DND-41 (cell line): ENCODE results near the gene ADAMTS3.

Experiments
- CTCF ChIP-seq: IDR thresholded peaks from 2 replicates; pipeline ENCODE4 v1.5.1; 2012; ENCODE audit warnings: borderline replicate concordance, low read length, moderate library complexity, mild to moderate bottlenecking; ENCODE audit not compliant: poor library complexity, severe bottlenecking; ENCODE audit errors: extremely low read depth
- EZH2 ChIP-seq: IDR thresholded peaks from 3 replicates; pipeline ENCODE4 v1.6.1; 2012; ENCODE audit warnings: borderline replicate concordance, low read depth, mild to moderate bottlenecking, moderate library complexity, low read length, inconsistent platforms; ENCODE audit not compliant: severe bottlenecking

GRCh38 chr4:72496119-72496518 lies 72.9 kb downstream of the ADAMTS3 start:
- TF ChIP-seq CTCF = no peak
- TF ChIP-seq EZH2 = no peak
